ENCODE measurements around the gene HEPN1. TPM values are rescaled to one million over a fixed set of nuclear protein-coding genes. Genes with fewer than 3 reads are reported as not detected.

Gene HEPN1
- total and polyA plus RNA-seq, 3 donors from 2014 or later = not detected

GRCh38 chr11:124942466-124943253 lies 23.6 kb downstream of the HEPN1 start:
- TF ChIP-seq POLR2A (IDR thresholded peaks at IDR 0.05) = no peak
- TF ChIP-seq CTCF (IDR thresholded peaks at IDR 0.05) = no peak
- DNase-seq = no peak
- Histone ChIP-seq H3K4me3 (no peak overlapping the region), H3K9me3 (no peaks in the 10 kb centered on the region), H3K36me3 (ENCODE audit: low read depth, missing control alignments) (no peaks in the 10 kb centered on the region), H3K4me1 (no peaks in the 10 kb centered on the region), H3K27me3 (no peaks in the 10 kb centered on the region), H3K27ac (no peak overlapping the region)
- intact Hi-C loops (cut with DNase I; ENCODE audit: low total_unique reads) = no loop called here
- WGBS, 2 donors = 62 to 66% methylated on average over 6 of the region's 6 CpGs

GRCh38 chr11:124943254-124943616 lies 24.2 kb downstream of the HEPN1 start:
- no peaks in the 10 kb centered on the region for H3K4me1 ChIP-seq
- no peak for TF ChIP-seq CTCF (IDR thresholded peaks at IDR 0.05)
- TF ChIP-seq POLR2A (IDR thresholded peaks at IDR 0.05) = no peak
- DNase-seq = no peak
- no peak overlapping the region for H3K4me3 ChIP-seq
- no peaks in the 10 kb centered on the region for H3K36me3 ChIP-seq (ENCODE audit: low read depth, missing control alignments)
- H3K27ac ChIP-seq = no peak overlapping the region
- no peaks in the 10 kb centered on the region for H3K9me3 ChIP-seq
- intact Hi-C loops (cut with DNase I; ENCODE audit: low total_unique reads) = no loop called here
- WGBS, 2 donors = 68 to 83% methylated on average over 5 of the region's 5 CpGs
- no peaks in the 10 kb centered on the region for H3K27me3 ChIP-seq

- Histone ChIP-seq H3K4me1 (no peaks in the 10 kb centered on the region), H3K36me3 (ENCODE audit: low read depth, missing control alignments) (no peaks in the 10 kb centered on the region), H3K27me3 (no peaks in the 10 kb centered on the region), H3K9me3 (no peaks in the 10 kb centered on the region), H3K4me3 (no peak overlapping the region), H3K27ac (no peak overlapping the region)
- 42 to 94% methylated on average over 1 of the region's 1 CpG for WGBS, 2 donors
- TF ChIP-seq CTCF (IDR thresholded peaks at IDR 0.05) (no peak), POLR2A (IDR thresholded peaks at IDR 0.05) (no peak)
- DNase-seq = no peak
- intact Hi-C loops (cut with DNase I; ENCODE audit: low total_unique reads) = no loop called here
Observed at GRCh38 chr11:124943741-124944140, 24.7 kb downstream of the HEPN1 start.

GRCh38 chr11:124944565-124944964 lies 25.5 kb downstream of the HEPN1 start:
- intact Hi-C loops (cut with DNase I; ENCODE audit: low total_unique reads) = no loop called here
- no peak for DNase-seq
- Histone ChIP-seq H3K9me3 (no peaks in the 10 kb centered on the region), H3K4me1 (no peaks in the 10 kb centered on the region), H3K27me3 (no peaks in the 10 kb centered on the region), H3K27ac (no peak overlapping the region), H3K4me3 (no peak overlapping the region), H3K36me3 (ENCODE audit: low read depth, missing control alignments) (no peaks in the 10 kb centered on the region)
- 67 to 90% methylated on average over 3 of the region's 3 CpGs for WGBS, 2 donors
- TF ChIP-seq POLR2A (IDR thresholded peaks at IDR 0.05) = no peak
- no peak for TF ChIP-seq CTCF (IDR thresholded peaks at IDR 0.05)

GRCh38 chr11:124945826-124946225 lies 26.8 kb downstream of the HEPN1 start:
- TF ChIP-seq CTCF (IDR thresholded peaks at IDR 0.05) = no peak
- TF ChIP-seq POLR2A (IDR thresholded peaks at IDR 0.05) = no peak
- Histone ChIP-seq H3K9me3 (no peaks in the 10 kb centered on the region), H3K36me3 (ENCODE audit: low read depth, missing control alignments) (no peaks in the 10 kb centered on the region), H3K4me3 (no peak overlapping the region), H3K27me3 (no peaks in the 10 kb centered on the region), H3K27ac (no peak overlapping the region), H3K4me1 (no peaks in the 10 kb centered on the region)
- intact Hi-C loops (cut with DNase I; ENCODE audit: low total_unique reads) = no loop called here
- WGBS, 2 donors = 90 to 92% methylated on average over 6 of the region's 6 CpGs
- DNase-seq = no peak
